HG02588 (cell line): ENCODE measurements around the gene TENM4.
A peak's percentile ranks its signal among the peaks of the same experiment; 100 is the strongest.

ENCODE experiments used
- ATAC-seq: cut with Tn5 transposase; IDR thresholded peaks from one replicate; pipeline ENCODE4 v1.9.1; 2021; ENCODE audit warnings: mild to moderate bottlenecking, moderate library complexity; ENCODE audit not compliant: unreplicated experiment

TENM4 gene

DNA sequence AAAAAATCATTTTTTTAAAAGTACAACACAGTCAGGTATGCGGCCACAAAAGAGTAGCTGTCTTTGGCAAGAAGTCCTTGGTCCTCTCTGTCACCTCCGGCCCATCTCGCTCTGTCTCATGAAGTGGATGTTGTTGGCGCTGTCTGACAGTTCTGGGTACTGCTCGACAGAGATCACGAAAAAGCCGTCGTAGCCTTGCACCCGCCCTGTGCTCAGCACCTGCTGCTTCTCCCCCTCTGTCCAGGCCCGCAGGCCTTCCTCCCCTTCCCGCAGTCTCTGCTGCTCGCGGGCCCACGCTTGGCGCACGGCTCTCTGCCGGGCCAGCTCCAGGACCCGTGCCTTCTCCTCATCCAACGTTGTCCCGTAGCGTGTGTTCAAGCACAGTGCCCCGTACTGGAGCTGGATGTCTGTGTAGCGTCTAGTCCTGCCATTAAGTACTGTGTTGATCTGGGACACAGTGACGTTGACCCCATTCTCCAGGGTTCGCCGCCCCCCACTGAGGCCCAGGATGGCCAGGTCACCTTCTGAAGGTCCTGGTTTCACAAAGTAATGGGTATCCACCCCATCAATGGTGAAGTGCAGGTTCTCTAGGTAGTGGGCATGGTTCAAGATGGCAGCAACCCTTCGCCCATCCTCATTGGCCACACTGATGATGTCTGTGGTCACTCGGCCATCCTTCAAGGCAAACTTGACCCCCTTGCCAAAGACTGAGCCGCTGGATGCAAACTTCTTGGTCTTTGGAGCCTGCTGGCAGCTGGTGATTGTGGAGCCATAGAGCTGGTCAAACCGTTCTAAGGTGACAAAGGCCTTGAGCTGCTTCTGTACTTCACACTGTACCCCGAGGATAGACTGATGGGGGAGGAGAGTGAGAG is 782.6 kb downstream of the TENM4 start:
- ATAC-seq = no peak

DNA sequence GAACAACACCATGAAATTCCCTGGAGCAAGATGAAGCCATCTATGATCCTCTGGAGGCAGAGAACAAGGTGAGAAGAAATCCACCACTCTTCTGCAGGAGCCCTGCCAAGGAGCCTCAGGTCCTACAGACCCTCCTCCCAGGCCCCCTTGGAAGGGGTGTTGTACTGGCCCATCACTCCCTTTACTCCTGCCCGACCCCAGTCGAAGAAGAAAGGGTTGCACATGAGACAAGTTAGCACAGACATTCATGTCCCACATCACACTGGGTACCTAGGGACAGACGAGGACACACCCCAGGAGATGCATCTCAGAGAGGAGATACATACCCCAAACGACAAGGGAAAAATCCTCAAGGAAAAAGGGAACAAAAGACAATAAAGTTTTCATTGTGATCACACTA is 783.4 kb downstream of the TENM4 start:
- no peak for ATAC-seq

DNA sequence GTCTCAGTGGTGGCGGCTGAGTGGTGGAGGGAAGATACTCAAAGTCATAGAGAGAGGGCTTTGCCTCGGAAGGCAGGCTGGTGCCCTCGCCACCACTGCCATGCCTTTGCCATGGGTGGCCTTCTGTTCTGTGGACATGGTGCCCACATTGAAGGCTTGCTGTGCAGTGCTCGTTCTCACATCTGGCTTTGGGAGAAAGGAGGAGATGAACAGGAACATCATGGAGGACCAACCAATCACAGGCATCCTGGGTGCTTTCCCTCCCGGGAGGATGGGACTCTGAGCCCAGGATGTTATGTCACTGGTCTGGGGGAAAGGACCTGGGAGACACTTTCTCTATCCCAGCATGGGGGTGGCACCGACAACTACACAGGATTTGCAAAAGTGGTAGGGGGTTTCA is 783.8 kb downstream of the TENM4 start:
- ATAC-seq = no peak

DNA sequence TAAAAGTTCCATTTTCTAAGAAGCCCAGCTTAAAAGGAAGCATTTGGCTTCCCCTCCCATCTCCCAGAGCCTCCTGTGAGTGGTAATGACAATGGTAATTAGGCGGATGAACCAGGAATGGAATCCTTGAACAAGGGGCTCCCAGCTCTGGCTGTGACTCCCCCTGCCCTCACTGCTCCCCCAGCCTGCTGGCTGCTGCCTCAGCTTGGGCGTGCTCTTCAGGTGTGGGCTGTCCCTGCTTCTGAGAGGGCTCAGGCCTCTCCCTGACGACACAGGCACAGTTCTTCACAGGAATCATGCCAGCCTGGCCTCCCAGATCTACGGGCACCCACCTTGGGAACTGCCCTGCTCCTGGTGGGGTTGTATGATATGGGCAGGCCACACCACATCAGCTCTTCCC is 784.5 kb downstream of the TENM4 start:
- ATAC-seq = no peak

DNA sequence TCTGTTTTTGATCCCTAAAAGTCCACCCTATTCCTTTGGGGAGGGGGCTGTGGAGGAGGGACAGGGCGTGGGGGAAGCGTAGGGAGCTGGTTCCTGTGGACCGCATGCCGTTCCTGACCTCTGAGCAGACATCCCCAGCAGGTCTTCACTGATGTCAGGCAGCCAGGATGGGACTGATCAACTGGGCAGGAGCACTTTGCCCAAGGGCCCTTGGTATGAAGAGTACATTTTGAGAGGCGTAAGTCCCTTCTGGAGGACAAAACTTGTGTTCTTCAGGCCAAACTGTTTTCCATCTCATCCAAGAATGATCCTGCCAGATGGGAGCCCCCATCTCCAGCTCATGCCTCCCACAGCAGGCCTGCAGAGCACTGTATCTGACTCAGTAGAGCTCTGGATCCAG is 785.3 kb downstream of the TENM4 start:
- ATAC-seq = no peak

DNA sequence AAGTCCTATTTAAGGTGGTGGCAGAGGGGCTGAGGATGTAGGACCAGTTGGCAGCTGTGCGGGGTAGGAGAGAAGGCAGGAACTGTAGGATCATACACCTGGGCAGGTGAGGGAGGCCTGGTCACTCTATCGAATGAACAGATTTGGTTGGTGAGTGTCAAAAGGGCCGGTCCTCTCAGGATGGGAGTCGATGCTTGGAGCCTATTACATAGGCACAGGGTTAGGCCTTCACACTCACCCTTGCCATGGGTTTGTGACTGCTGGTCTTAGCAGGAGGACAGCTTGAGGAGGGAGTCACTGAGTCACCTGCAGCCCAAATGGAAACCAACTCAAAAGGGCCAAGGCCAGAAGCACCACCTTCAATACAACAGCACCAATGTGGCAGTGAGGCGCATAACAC is 786.0 kb downstream of the TENM4 start:
- no peak for ATAC-seq

DNA sequence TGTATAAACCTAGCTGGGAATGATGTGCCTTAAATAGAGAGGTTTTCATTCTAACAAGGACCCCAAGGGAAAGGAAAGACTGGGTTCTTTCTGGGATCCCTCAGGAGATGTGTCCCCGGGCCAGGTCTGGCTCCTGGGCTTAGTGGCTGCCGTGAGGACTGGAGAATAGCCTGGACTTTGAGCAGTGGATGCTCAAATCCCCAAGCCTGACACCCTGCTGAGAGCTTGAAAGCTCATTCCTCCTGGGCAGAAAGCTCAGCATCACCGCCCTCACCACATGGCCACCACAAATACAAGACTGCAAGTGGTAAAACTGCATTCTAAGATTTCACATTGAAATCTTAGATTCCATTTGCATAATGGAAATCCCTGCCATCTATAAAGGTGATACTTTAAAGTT is 786.8 kb downstream of the TENM4 start:
- no peak for ATAC-seq

DNA sequence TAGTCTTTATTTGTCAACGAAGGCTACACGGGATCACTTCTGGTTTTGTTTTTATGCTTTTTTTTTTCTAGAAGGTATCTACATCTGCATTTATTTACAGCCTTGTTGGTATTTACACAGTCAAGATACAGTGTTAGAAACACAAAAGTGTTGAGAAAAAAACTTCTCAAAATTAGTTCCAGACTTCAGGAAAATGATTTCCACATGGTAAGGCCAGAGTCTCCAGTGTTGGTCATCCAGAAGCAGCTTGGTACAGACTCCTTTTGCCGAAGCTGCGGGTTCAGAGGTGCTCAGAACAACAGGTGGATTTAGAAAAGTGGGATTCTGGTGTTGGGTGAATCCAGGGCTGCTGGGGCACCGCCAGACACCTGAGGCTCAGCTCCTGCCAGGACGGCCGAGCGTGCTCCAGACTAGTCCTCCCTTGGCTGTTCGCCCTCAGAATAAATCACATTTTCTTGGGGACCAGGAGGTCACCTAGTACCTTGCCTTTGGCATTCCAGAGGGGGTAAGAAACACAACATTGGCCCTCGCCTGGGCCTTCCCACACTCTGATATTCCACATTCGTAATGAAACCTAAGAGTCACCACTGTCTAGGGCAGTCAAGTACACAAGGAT is 787.4 kb downstream of the TENM4 start:
- ATAC-seq = no peak

DNA sequence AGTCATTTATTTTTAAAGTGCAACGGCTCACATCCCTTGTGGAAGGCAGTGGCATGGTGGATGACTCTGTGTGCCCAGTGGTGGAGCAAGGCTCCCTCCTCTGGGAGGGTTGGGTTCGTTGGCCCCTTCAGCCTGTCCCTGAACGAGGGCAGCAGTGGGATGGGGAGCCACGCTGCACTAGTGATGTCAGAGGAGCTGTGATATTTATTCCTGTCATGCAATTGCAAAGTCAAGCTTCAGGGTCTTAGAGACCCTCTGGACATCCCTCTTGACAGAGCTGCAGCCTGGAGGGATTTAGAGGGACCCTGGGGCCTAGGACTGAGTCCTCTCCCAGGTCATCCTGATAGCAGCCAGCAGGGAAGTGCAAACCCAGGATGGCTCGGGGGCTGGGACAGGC is 788.0 kb downstream of the TENM4 start:
- no peak for ATAC-seq

DNA sequence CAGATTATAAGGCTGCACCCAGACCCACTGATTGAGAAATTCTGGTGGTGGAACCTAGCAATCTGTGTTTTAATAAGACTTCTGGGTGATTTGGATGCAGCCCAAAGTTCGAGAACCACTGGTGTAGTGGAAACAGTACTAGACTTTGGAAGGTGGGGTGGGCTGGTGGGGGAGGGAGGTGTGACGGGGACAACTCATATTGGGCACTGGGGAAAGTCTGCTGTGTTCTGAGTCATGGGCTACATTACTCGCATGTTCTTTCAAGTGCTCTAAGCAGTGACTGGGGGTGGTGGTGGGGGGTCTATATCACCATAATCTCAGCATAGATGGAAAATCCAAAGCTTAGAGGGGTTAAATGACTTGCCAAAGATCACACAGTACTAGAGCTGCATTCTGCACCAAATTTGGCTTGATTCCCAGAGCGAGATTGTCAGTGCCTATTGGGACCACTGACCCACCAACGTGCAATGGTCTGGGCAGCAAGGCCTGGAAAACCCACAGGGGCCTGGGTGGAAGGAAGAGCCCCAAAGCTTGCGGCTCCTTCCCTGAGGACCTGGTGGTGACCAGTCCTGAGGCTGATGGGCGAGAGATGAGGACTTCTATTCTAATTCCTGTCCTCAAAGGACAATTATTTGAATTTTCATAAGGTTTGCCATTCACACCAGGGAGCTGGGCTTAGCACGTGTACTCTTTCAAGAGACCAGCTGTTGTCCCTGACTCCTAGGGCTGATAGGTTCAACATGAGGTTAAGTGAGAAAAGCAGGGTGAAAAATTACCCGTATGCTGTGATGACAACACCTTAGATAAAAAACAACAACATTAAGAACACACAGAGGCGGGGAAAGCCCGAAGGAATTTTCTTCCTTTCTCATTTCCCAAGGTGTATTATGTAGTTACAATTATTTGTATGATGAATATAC is 788.6 kb downstream of the TENM4 start:
- no peak for ATAC-seq

DNA sequence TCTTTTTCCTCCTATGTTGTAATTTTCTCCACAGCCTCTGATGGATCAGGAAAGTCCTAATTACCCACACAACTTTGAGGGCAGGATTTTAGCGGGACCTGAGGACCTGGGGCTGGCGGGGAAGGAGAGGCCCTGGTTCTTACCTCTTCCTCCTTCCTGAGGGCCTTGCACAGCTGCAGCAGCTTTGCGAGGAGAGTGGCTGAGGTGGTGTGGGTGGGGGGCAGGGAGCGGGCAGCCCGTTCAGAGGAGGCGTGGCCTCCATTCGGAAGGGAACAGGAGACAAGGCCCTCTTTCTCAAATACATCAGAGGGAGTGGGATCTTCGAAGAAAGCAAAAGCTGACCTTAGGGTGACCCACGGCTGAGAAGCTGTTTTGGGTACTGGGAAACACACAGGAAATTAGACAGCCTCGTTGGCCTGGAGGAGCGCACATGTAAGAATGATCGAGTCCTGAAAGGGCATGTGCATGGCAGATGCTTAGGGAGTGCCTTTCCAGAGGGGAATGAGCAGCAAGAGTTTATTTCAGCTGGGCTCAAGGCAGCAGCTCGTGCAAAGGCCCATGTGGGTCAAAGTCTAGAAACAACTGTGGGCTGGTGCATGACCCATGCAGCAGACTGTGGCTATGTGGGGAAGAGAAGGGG is 789.6 kb downstream of the TENM4 start:
- ATAC-seq = no peak

DNA sequence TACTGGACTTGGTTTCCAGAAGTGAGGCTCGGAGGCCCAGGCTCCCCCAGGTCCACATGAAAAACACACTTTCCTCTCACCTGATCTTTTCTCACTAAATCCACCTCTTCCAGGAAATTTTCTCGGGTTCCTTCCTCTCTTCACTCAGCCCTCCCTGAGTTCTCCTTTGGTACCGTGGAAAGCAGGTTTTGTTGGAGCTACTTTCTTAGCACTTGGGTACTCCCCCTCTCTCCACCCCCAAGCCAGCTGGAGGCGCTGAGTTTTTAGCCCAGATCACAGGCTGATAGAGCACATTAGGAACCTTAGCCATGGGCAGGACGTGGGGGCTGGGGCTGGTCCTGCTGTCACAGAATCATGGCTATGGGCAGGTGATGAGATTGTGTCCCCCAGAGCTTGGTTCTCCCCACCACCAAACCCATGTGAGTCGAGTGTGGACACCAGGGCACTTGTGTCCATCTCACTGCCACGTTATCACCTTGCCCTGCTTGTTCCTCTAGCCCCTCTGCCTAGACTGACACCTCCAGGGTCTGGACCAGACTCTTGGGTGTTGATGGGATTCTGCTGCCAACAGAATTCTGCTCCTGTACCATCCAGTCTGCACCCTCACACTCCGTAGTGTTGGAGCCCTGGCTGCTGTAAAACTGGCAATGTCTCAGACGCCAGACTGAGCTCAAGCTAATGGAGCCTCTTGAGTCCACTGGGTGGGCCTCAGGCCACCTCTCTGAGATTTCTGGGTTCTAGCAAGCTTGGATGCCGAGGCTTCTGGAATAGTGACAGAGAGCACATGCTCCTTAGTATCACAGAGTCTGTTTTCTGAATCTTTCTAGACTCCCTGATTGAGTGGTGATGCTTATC is 791.2 kb downstream of the TENM4 start:
- no peak for ATAC-seq

DNA sequence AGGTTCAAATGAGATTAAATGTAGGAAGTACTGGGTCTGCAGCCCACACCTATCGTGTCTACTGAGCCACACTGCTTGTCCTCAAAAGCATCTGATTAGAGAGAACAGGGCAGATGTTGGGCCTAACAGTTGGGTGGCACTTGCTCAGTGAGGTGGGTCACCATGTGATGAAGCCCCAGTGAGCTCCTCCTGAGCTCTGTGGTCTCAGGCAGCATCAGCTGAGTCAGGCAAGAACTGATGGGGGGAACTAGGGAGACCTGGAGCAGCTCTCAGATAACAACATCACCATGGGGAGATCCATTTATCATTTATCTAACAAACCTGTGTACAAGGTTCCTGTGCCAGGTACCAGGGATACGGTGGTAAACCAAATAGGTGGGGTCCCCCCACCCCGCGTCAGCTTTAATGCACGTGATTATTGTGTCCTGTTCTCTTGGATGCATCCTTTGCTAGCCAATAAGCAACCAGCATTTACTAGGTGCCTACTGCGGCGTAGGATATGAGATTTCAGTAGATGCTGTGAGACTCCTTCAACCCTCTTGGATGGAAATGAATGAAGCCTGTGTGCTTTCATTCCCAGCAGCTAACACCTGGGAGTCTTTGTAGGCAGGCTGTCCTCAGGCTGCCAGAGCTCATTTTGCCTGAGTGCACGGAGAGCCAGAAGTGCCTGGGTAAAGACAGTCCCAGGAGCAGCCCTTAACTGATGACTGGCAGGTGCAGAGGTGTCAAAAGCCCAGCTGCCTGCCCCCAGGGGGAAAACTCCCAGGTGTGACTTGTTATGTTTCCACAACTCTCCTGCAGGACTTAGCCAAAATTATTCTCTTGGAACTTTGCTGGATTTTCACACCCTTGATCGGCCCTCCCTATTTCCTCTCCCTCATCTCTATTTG is 792.6 kb downstream of the TENM4 start:
- no peak for ATAC-seq

DNA sequence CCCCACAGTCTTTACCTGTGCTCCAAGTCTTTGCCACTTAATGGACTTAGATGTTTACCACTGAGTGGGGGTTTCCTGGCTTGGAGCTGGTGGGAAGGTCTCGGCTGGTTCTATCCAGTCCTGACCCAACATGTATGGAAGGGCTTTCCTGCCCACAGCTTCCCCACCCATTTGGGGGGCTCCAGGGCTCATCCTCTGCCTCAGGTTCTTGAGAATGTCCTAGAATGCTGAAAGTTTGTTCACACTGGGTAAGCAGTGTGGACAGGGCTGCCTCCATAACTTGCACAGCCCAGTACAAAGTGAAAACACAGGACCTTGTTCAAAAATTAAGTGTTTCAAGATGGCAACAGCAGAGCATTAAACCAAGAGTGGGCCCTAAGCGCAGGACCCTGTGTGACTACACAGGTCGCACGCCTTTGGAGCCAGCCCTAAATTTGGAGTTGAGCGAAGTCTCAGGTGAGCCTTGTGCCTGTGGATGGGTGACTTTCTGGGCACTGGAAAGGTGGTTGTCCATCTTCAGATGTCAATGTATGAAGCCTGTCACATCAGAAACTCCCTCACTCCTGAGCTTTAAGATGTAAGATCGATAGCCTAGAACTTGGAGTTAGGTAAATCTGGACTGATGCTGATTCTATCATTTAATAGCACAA is 793.4 kb downstream of the TENM4 start:
- ATAC-seq = no peak

DNA sequence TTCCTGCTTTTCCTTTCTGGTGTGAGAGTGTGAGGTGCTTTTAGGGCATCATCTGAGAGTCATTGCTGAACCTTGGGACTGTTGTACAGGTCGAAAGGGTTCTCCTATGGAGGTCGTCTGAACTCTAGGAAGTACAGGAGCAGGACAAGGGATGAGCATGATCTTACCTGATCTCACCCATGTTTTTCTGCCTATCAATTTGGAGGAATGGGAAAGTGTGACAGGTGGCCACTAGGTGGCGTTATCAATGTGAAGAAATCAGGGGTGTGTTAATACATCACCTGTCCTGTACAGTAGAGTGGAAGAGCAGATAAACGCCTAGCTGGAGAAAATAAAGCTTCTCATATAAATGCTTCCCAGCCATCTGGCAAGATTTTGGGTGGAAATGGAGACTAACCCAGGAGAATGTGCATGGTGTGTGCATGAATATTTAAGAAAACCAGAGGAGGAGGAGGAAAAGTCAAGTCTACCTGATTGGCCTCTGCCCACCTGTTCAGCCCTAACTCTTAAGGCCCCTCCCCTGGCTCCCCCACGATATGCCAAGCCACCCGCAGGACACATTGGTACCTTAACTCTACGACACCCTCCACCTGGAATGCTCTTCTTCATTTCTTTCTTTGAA is 794.2 kb downstream of the TENM4 start:
- no peak for ATAC-seq

DNA sequence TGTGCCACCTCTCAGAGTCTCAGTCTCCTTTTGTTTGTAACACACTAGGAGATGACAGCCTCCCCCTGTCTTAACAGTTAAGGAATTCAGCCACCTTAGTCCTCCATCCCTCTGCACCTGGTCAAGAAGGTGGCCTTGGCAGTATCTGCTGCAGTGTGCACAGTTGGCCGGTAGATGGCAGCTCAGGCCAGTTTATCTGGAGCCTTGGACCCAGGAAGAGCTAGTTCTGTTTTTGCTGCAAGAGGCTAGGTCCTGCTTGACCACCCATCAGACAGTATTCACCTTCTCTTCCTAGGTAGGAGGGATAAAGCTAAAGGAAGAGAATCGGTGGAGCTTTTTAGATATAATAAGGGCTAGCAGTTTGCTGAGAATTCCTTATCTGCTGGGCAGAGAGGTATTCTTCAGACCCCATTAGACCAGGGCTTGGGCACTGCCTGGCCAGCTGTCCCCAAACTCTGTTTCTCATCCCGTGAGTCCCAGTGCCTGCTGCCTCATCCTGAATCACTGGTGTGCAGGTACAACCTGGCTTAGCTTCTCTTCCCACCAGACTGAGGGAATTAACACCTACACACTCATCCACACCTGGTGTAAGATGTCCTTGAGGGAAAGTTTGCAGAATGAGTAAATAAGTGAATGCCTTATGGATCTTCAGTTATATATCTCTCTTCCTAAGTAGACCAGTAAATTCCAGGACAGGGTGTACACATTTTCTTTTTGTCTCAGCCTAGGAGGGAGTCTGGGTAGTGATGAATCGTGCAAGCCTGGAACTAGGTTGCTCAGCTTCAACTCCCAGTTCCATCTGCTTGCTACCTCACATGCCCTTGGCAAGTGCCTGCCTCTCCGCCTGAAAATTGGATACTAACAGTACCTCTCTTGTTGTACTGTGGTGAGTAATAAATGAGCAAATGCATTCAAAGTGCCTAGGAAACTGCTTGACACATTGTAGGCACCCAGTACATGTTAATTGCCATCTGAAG is 795.3 kb downstream of the TENM4 start:
- ATAC-seq = peak; percentile 82

DNA sequence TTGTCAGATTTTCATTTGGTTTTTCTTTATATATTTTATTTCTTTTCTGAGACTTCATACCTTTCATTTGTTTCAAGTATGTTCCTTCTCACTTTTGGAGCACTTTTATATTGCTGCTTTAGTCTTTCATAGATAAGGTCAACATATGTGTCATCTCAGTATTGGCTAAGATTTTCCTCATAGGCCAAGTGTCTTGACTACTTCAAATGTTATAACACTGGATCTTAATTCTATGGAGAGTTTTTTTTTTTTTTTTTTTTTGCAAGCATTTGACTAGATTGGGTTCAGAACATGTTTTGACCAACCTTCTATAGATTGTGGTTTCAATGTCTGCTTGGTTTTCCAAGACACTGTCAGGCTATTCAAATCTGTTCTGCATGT is 797.2 kb downstream of the TENM4 start:
- ATAC-seq = no peak
